Measurements from ENCODE around the gene DOHH.

- TF ChIP-seq CTCF (IDR thresholded peaks at IDR 0.05) (no peak), POLR2A (IDR thresholded peaks at IDR 0.05) (no peak)
Measured at GRCh38 chr19:3515891-3516422, 15.5 kb upstream of the DOHH start.

Data from gastroesophageal sphincter (tissue), 3 donors.